Right renal cortex interstitium (tissue), 3 donors: Measurements from ENCODE around the gene CORT. TPM values are rescaled to one million over a fixed set of nuclear protein-coding genes. Genes with fewer than 3 reads are reported as not detected.
"Not testable (repeated sequence)": the region's sequence is repeated elsewhere in the genome, so short reads cannot be mapped to it uniquely, and the experiment has no call there.

Experiments used
- DNase-seq, 3 donors: peaks; one replicate each; pipeline ENCODE4 v3.0.0-alpha.2; 2013; ENCODE audit warnings: low read depth in 3 of 3, low spot score in 2 of 3
- polyA plus RNA-seq, 3 donors: library from polyadenylated mRNA; unstranded; fragments of 120-200 nt; gene quantifications; one replicate each; pipeline ENCODE4 v1.2.1, GENCODE V29; 2013; ENCODE audit not compliant: insufficient read length in 3 of 3

Gene CORT
- polyA plus RNA-seq, 3 donors = 0.74 to 0.91 (median 0.76) TPM

GRCh38 chr1:10437052-10437451 is 12.8 kb upstream of the CORT start:
- no peak for DNase-seq

- no peak for DNase-seq
Observed at GRCh38 chr1:10438677-10439163, 11.1 kb upstream of the CORT start.

GRCh38 chr1:10440305-10440704 is 9.5 kb upstream of the CORT start:
- DNase-seq = no peak

- no peak for DNase-seq
Observed at GRCh38 chr1:10440794-10441193, 9.0 kb upstream of the CORT start.

GRCh38 chr1:10444248-10444647 is 5.6 kb upstream of the CORT start:
- no peak for DNase-seq

GRCh38 chr1:10444795-10445397 is 4.9 kb upstream of the CORT start:
- no peak for DNase-seq

- DNase-seq = no peak
Observed at GRCh38 chr1:10446790-10447422, 2.9 kb upstream of the CORT start.

- DNase-seq = no peak
Observed at GRCh38 chr1:10450156-10450814, 454 bp downstream of the CORT start.

GRCh38 chr1:10450836-10451235 is 1.0 kb downstream of the CORT start:
- no peak for DNase-seq

- no peak for DNase-seq
Observed at GRCh38 chr1:10451287-10451686, 1.5 kb downstream of the CORT start.

GRCh38 chr1:10456048-10456447 is 6.2 kb downstream of the CORT start:
- no peak for DNase-seq

- no peak for DNase-seq
Observed at GRCh38 chr1:10456661-10457060, 6.8 kb downstream of the CORT start.

- DNase-seq = not testable (repeated sequence)
Observed at GRCh38 chr1:10457462-10457861, 7.6 kb downstream of the CORT start.

- no peak for DNase-seq
Observed at GRCh38 chr1:10457875-10458274, 8.0 kb downstream of the CORT start.

GRCh38 chr1:10459184-10459583 is 9.4 kb downstream of the CORT start:
- no peak for DNase-seq

- DNase-seq = no peak
Observed at GRCh38 chr1:10467078-10467477, 17.2 kb downstream of the CORT start.

GRCh38 chr1:10470043-10470442 is 20.2 kb downstream of the CORT start:
- no peak for DNase-seq

GRCh38 chr1:10471411-10472219 is 21.8 kb downstream of the CORT start:
- no peak for DNase-seq

GRCh38 chr1:10472220-10473144 is 22.7 kb downstream of the CORT start, which contains the start of gene DFFA:
TSS of gene DFFA (minus strand) at chr1:10472529. CDS start at chr1:10472458, 71 bp downstream.
- peak; percentile 88 to 96 (median 90) for DNase-seq
